Measurements from ENCODE around the gene LMTK2. TPM values are rescaled to one million over a fixed set of nuclear protein-coding genes. Genes with fewer than 3 reads are reported as not detected.
"Not testable (repeated sequence)": the region's sequence is repeated elsewhere in the genome, so short reads cannot be mapped to it uniquely, and the experiment has no call there.

The LMTK2 gene
- total and polyA plus RNA-seq, 3 donors from 2014 or later = 16.1 to 36.1 (median 35.5) TPM

DNA sequence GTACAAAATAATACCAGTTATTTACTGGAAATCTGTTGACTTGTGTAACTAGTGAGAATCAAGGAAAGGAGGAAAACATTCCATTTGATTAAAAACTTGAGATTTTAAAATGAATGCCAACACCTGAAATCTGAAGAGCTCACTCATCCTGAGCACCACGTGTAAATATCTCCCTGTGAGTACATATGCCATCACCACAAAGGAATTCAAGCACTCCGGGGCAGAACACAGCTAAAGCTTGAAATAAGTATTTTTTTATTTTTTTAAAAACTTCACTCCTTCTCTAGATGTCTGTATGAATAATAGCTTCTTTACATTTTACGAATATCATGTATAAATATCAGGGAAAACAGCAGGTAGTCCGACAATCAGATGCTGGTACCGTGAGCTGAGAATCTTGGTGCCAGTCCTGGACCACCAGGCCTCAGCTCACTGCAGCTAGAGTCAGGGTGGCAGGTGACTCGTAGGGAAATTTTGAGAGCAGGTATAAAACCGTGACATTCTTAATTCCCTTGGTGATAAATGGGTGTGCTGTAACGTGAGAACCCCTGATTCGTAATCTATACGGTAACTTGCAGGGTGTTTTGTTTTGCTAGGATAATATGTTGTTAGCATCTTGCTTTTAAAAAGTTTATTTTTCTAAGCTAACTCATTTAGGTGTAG, 12.7 kb downstream of the LMTK2 start:
- WGBS, 2 donors = 56 to 67% methylated on average over 10 of the region's 10 CpGs
- Histone ChIP-seq H3K27ac (no peak overlapping the region), H3K4me1 (peaks cover 17% of the 10 kb centered on the region), H3K27me3 (no peaks in the 10 kb centered on the region), H3K9me3 (no peaks in the 10 kb centered on the region), H3K36me3 (ENCODE audit: low read depth, missing control alignments) (no peaks in the 10 kb centered on the region), H3K4me3 (no peak overlapping the region)
- no peak for DNase-seq
- no peak for TF ChIP-seq POLR2A (IDR thresholded peaks at IDR 0.05)
- TF ChIP-seq, protein P1, sequence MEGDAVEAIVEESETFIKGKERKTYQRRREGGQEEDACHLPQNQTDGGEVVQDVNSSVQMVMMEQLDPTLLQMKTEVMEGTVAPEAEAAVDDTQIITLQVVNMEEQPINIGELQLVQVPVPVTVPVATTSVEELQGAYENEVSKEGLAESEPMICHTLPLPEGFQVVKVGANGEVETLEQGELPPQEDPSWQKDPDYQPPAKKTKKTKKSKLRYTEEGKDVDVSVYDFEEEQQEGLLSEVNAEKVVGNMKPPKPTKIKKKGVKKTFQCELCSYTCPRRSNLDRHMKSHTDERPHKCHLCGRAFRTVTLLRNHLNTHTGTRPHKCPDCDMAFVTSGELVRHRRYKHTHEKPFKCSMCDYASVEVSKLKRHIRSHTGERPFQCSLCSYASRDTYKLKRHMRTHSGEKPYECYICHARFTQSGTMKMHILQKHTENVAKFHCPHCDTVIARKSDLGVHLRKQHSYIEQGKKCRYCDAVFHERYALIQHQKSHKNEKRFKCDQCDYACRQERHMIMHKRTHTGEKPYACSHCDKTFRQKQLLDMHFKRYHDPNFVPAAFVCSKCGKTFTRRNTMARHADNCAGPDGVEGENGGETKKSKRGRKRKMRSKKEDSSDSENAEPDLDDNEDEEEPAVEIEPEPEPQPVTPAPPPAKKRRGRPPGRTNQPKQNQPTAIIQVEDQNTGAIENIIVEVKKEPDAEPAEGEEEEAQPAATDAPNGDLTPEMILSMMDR (IDR thresholded peaks at IDR 0.05) = no peak
- intact Hi-C loops (cut with DNase I; ENCODE audit: low total_unique reads) = no loop called here

DNA sequence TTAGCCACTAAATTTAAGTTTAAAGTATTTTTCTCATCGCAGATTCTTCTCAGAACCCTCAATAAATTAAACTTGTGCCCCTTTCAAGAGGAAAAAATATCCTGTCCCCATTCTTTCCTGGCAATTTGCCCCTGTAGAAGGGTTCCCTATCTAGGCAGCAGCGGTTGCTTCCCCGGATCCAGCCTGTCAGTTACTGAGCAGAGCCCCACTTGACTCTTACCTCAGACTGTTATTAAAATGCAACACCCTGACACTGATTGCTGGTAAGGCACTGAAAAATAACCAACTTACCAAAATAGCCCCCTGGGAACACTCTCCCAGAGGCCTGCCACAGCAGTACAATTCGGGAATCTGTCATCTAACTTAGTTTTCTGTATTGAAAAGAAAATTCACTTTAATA, 13.9 kb downstream of the LMTK2 start:
- no peaks in the 10 kb centered on the region for H3K27me3 ChIP-seq
- intact Hi-C loops (cut with DNase I; ENCODE audit: low total_unique reads) = no loop called here
- 49 to 79% methylated on average over 4 of the region's 4 CpGs for WGBS, 2 donors
- H3K9me3 ChIP-seq = no peaks in the 10 kb centered on the region
- H3K4me3 ChIP-seq = no peak overlapping the region
- DNase-seq = no peak
- H3K4me1 ChIP-seq = peaks cover 19% of the 10 kb centered on the region
- TF ChIP-seq, protein P1 (IDR thresholded peaks at IDR 0.05) = no peak
- no peak for TF ChIP-seq POLR2A (IDR thresholded peaks at IDR 0.05)
- H3K36me3 ChIP-seq (ENCODE audit: low read depth, missing control alignments) = no peaks in the 10 kb centered on the region
- H3K27ac ChIP-seq = no peak overlapping the region

DNA sequence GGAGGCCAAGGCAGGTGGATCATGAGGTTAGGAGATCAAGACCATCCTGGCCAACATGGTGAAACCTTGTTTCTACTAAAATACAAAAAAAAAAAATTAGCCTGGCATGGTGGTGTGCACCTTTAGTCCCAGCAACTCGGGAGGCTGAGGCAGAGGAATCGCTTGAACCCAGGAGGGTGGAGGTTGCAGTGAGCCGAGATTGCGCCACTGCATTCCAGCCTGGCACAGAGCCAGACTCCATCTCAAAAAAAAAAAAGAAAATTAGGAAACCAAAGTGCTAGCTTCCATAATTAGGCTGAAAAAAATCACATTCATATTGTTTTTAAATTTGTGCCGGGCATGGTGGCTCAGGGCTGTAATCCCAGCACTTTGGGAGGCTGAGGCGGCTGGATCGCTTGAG, 14.7 kb downstream of the LMTK2 start:
- H3K27me3 ChIP-seq; H3K9me3 ChIP-seq; DNase-seq; intact Hi-C loops (cut with DNase I; ENCODE audit: low total_unique reads); H3K27ac ChIP-seq; H3K4me3 ChIP-seq; H3K36me3 ChIP-seq (ENCODE audit: low read depth, missing control alignments): not testable (repeated sequence)
- peaks cover 22% of the 10 kb centered on the region for H3K4me1 ChIP-seq
- 90 to 91% methylated on average over 7 of the region's 7 CpGs for WGBS, 2 donors

DNA sequence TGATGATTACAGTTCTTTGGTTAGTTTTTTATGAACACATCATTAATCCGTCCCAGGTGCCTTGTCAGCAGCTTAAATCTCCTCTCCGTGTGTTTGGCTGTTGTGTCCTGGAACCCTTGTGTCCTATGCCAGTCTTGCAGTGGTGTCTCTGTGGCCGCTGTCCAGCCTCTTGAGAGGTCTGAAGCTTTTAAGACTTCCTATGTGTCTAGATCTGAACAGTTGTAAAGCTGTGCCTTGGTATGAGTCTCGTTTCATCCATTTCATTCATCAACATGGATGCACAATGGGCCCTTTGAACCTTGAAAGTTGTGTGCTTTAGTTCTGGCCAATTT, 16.7 kb downstream of the LMTK2 start:
- Histone ChIP-seq H3K9me3 (no peaks in the 10 kb centered on the region), H3K4me3 (no peak overlapping the region), H3K4me1 (peaks cover 11% of the 10 kb centered on the region), H3K36me3 (ENCODE audit: low read depth, missing control alignments) (no peaks in the 10 kb centered on the region), H3K27me3 (no peaks in the 10 kb centered on the region), H3K27ac (no peak overlapping the region)
- WGBS, 2 donors = 82 to 83% methylated on average over 4 of the region's 4 CpGs
- DNase-seq = no peak
- intact Hi-C loops (cut with DNase I; ENCODE audit: low total_unique reads) = no loop called here
- no peak for TF ChIP-seq POLR2A (IDR thresholded peaks at IDR 0.05)
- TF ChIP-seq, protein P1 (IDR thresholded peaks at IDR 0.05) = no peak

DNA sequence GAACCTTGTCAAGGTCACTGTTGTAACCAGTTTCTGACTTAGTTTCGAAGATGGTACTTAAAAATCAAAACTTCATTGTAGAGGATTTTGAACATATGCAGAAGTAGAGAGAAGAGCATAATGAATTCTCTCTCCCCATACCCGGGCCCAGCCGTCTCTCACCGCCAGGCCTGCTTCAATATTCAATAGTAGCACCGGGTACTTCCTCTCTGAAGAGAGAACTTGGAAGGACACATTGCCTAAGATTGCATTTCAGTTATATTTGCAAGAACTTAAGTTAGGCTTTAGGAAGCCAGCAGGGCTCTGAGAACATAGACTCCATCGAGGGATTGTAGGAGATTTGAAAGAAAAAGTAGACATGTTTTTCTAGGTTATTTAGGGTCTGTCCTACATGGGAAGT, 19.1 kb downstream of the LMTK2 start:
- TF ChIP-seq POLR2A (IDR thresholded peaks at IDR 0.05) = no peak
- TF ChIP-seq, protein P1 (IDR thresholded peaks at IDR 0.05) = no peak
- H3K27me3 ChIP-seq = no peaks in the 10 kb centered on the region
- H3K4me3 ChIP-seq = no peak overlapping the region
- no peaks in the 10 kb centered on the region for H3K36me3 ChIP-seq (ENCODE audit: low read depth, missing control alignments)
- H3K27ac ChIP-seq = no peak overlapping the region
- intact Hi-C loops (cut with DNase I; ENCODE audit: low total_unique reads) = no loop called here
- DNase-seq = no peak
- WGBS, 2 donors = 71 to 77% methylated on average over 6 of the region's 6 CpGs
- no peaks in the 10 kb centered on the region for H3K9me3 ChIP-seq
- peaks cover 11% of the 10 kb centered on the region for H3K4me1 ChIP-seq
